Measurements from ENCODE around the gene CGB7.
"Not testable (repeated sequence)": the region's sequence is repeated elsewhere in the genome, so short reads cannot be mapped to it uniquely, and the experiment has no call there.

CGB7 gene

DNA sequence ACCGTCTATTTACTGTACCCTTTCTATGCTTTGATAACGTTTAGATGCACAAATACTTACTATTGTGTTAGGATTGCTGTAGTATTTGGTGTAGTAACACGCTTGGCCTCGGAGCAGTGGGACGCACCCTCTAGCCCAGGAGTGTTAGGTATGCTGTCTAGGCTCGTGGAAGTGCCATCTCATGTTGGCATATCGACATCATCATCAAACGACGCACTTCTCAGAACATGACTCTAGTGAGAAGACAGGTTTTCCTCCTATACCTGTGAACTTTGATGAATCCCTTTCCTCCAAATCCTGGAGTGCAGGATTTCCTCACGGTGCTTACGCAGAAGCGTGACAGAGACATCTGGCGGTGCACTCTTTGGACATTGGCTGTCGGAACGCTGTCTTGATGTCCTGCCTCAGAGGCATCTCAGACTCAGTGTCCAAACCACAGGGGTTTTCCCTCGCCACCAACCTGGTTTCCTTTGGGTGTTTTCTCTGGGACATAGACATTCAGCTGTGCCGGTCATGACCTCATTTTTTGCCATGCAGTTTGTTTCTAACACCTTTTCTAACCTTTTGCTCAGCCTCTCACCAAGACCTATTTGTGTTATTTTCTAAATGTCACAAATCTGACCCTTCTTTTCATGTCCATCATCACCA, 34.0 kb upstream of the CGB7 start:
- no peak overlapping the region for H3K27ac ChIP-seq (ENCODE audit: low read depth, low read length)
- H3K4me3 ChIP-seq (ENCODE audit: low read depth in 1 of 2, low read length in 2 of 2) = no peak overlapping the region
- H3K9me3 ChIP-seq (ENCODE audit: low read length) = no peaks in the 10 kb centered on the region
- H3K9ac ChIP-seq (ENCODE audit: low read length) = no peak overlapping the region
- peaks cover 58% of the 10 kb centered on the region for H3K36me3 ChIP-seq (ENCODE audit: insufficient read depth, low read length)
- H3K27me3 ChIP-seq (ENCODE audit: control insufficient read depth in 1 of 2, insufficient read depth in 2 of 2, low read length in 2 of 2) = no peaks in the 10 kb centered on the region
- peaks cover 16% of the 10 kb centered on the region for H3K4me1 ChIP-seq (ENCODE audit: insufficient read depth, low read length)

DNA sequence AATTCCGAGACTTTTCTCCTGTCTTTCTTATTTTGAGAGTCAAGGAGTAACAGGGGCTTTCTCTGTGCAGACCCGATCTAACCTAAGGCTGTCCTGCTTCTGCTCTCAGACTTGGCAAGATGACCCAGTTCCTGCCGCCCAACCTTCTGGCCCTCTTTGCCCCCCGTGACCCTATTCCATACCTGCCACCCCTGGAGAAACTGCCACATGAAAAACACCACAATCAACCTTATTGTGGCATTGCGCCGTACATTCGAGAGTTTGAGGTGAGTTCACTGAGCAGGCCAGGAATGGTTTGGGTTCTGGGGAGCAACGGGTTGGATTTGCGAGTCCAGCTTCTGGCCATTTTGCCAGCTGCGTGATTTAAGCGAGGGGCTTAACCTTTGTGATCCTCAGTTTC, 28.7 kb upstream of the CGB7 start:
- Histone ChIP-seq H3K36me3 (ENCODE audit: insufficient read depth, low read length) (peaks cover 33% of the 10 kb centered on the region), H3K27ac (ENCODE audit: low read depth, low read length) (peak overlapping the region; percentile 96), H3K4me1 (ENCODE audit: insufficient read depth, low read length) (peaks cover 22% of the 10 kb centered on the region), H3K4me3 (ENCODE audit: low read depth in 1 of 2, low read length in 2 of 2) (peak overlapping the region; percentile 86 to 95), H3K9ac (ENCODE audit: low read length) (peak overlapping the region; percentile 57), H3K27me3 (ENCODE audit: control insufficient read depth in 1 of 2, insufficient read depth in 2 of 2, low read length in 2 of 2) (no peaks in the 10 kb centered on the region), H3K9me3 (ENCODE audit: low read length) (no peaks in the 10 kb centered on the region)

DNA sequence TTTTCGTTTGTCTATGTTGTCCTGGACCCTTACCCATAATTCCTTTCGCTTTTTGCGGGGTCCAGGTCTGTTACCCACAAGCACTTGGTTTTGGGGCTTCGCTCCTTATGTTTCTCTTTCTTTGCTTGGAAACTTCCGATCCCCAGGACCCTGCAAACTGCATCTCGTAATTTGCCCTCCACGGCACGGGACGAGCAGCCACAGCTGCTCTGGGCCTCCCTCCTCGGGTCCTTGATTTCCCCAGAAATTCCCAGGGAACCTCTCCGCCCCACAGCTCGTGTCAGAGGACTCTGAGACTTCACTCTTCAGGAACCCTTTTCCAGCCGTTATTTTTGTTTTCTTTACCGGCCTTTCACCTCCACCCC, 28.3 kb upstream of the CGB7 start:
- no peaks in the 10 kb centered on the region for H3K27me3 ChIP-seq (ENCODE audit: control insufficient read depth in 1 of 2, insufficient read depth in 2 of 2, low read length in 2 of 2)
- H3K9me3 ChIP-seq (ENCODE audit: low read length) = no peaks in the 10 kb centered on the region
- H3K36me3 ChIP-seq (ENCODE audit: insufficient read depth, low read length) = peaks cover 29% of the 10 kb centered on the region
- H3K27ac ChIP-seq (ENCODE audit: low read depth, low read length) = peak overlapping the region; percentile 96
- H3K4me1 ChIP-seq (ENCODE audit: insufficient read depth, low read length) = peaks cover 22% of the 10 kb centered on the region
- H3K9ac ChIP-seq (ENCODE audit: low read length) = peak overlapping the region; percentile 57
- peak overlapping the region; percentile 86 to 95 for H3K4me3 ChIP-seq (ENCODE audit: low read depth in 1 of 2, low read length in 2 of 2)

DNA sequence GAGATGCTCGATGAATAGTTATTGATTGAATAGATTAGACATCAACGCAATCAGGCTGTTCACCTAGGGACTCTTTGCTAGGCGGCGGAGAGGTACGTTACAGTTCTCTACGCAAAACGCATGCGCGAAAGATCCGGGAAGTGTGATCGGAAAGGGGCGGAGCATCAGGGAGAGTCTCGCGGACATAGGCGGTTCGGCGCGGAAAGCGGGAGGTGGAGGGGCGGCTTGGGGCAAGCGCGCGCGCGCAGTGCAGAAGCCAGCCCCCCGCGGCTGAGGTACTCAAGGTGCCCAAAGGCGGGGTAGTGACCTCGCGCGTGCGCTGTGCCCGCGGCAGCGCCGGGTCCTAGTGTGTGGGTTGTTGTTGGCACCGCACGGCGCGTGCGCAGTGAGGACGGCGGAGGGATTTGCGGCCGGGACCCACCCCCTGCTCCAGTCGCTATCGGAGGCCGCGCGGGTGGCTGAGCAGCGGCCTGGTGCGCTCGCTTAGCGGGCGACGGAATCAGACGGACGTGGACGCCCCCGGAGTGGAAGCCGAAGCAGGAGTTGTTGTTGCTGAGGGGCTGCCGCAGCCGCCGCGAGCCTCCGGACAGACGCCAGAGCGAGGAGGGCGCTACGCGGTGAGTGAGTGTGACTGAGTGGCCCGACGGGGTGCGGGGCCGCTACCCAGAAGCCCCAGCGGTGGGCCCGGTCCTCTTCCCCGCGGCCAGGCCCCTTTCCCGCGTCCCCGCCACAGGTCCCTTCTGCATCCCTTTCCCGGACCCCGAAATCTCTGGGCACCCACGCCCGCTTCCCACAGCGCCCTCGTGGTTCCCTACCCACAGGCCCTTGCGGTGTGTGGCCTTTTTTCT, 27.7 kb upstream of the CGB7 start, which contains the start of gene SNRNP70:
SNRNP70 (plus strand) TSS at position 432 of the 848 bp plus-strand sequence. CDS start 964 bp downstream, outside the sequence.
- Histone ChIP-seq H3K9me3 (ENCODE audit: low read length) (no peaks in the 10 kb centered on the region), H3K9ac (ENCODE audit: low read length) (peak within 1 kb of the TSS; percentile 57), H3K36me3 (ENCODE audit: insufficient read depth, low read length) (peaks cover 23% of the 10 kb centered on the region), H3K4me1 (ENCODE audit: insufficient read depth, low read length) (peaks cover 22% of the 10 kb centered on the region), H3K4me3 (ENCODE audit: low read depth in 1 of 2, low read length in 2 of 2) (peak within 1 kb of the TSS; percentile 86 to 95), H3K27ac (ENCODE audit: low read depth, low read length) (peak within 1 kb of the TSS; percentile 96), H3K27me3 (ENCODE audit: control insufficient read depth in 1 of 2, insufficient read depth in 2 of 2, low read length in 2 of 2) (no peaks in the 10 kb centered on the region)

DNA sequence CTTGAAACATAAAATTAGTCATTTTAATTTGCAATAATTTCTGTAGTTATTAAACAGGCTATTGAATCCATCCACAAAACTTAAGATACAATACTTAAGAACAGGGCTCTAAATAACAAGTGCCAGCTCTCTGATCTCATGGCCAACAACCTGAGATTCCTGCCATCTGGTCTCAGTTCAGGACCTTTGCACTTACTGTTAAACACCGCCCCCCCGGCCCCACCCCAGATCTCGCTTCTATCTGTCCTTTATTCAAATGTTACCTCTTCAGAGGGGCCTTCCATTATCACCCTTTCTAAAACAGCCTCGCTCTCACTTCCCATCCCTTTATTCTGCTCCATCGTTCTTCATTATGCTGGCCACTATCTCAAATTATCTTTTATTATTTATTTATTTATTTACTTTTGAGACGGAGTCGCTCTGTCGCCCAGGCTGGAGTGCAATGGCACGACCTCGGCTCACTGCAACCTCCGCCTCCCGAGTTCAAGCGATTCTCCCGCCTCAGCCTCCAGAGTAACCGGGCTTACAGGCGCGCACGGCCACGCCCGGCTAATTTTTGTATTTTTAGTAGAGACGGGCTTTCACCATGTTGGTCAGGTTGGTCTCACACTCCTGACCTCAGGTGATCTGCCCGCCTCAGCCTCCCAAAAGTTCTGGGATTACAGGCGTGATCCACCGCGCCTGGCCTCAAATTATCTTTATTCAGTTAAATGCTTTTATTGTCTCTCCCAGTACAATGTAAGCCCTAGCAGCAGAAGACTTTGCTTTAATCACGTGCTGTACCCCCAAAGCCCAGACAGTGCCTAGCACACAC, 26.9 kb upstream of the CGB7 start:
- H3K27me3 ChIP-seq (ENCODE audit: control insufficient read depth in 1 of 2, insufficient read depth in 2 of 2, low read length in 2 of 2) = no peaks in the 10 kb centered on the region
- H3K4me3 ChIP-seq (ENCODE audit: low read depth in 1 of 2, low read length in 2 of 2) = peak overlapping the region; percentile 42 to 86
- H3K36me3 ChIP-seq (ENCODE audit: insufficient read depth, low read length) = peaks cover 18% of the 10 kb centered on the region
- H3K9me3 ChIP-seq (ENCODE audit: low read length) = no peaks in the 10 kb centered on the region
- H3K4me1 ChIP-seq (ENCODE audit: insufficient read depth, low read length) = peaks cover 22% of the 10 kb centered on the region
- H3K27ac ChIP-seq (ENCODE audit: low read depth, low read length) = peak overlapping the region; percentile 96
- H3K9ac ChIP-seq (ENCODE audit: low read length) = no peak overlapping the region

DNA sequence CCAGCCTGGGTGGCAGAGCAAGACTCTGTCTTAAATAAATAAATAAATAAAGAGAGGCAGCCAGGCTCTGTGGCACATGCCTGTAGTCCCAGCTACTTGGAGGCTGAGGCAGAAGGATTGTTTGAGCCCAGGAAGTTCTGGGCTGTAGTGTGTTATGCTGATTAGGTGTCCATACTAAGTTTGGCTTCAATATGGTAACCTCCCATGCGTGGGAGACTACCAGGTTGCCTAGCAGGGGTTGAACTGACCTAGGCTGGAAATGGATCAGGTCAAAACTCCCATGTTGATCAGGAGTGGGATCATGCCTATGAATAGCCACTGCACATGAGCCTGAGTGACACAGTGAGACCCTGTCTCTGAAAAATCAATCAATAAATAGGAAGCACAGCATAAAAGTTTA, 23.7 kb upstream of the CGB7 start:
- Histone ChIP-seq H3K4me3 (ENCODE audit: low read depth in 1 of 2, low read length in 2 of 2) (no peak overlapping the region), H3K36me3 (ENCODE audit: insufficient read depth, low read length) (no peaks in the 10 kb centered on the region), H3K9me3 (ENCODE audit: low read length) (no peaks in the 10 kb centered on the region), H3K27me3 (ENCODE audit: control insufficient read depth in 1 of 2, insufficient read depth in 2 of 2, low read length in 2 of 2) (no peaks in the 10 kb centered on the region), H3K9ac (ENCODE audit: low read length) (no peak overlapping the region), H3K27ac (ENCODE audit: low read depth, low read length) (no peak overlapping the region), H3K4me1 (ENCODE audit: insufficient read depth, low read length) (peaks cover 3% of the 10 kb centered on the region)

DNA sequence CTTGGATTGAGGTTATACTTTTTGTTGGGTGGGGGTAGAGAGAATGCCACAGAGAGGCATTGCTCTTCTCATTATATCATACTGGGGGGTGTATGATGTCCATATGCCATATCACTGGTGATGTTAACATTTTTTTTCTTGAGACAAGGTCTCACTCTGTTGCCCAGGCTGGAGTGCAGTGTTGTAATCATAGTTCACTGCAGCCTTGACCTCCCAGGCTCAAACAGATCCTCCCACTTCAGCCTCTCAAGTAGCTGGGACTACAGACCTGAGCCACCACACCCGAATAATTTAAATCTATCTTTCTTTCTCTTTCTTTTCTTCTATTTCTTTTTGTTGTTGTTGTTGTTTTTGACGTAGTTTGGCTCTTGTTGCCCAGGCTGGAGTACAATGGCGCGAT, 22.8 kb upstream of the CGB7 start:
- no peak overlapping the region for H3K4me3 ChIP-seq (ENCODE audit: low read depth in 1 of 2, low read length in 2 of 2)
- no peaks in the 10 kb centered on the region for H3K9me3 ChIP-seq (ENCODE audit: low read length)
- H3K4me1 ChIP-seq (ENCODE audit: insufficient read depth, low read length) = no peaks in the 10 kb centered on the region
- no peaks in the 10 kb centered on the region for H3K27me3 ChIP-seq (ENCODE audit: control insufficient read depth in 1 of 2, insufficient read depth in 2 of 2, low read length in 2 of 2)
- H3K27ac ChIP-seq (ENCODE audit: low read depth, low read length) = no peak overlapping the region
- no peaks in the 10 kb centered on the region for H3K36me3 ChIP-seq (ENCODE audit: insufficient read depth, low read length)
- no peak overlapping the region for H3K9ac ChIP-seq (ENCODE audit: low read length)

DNA sequence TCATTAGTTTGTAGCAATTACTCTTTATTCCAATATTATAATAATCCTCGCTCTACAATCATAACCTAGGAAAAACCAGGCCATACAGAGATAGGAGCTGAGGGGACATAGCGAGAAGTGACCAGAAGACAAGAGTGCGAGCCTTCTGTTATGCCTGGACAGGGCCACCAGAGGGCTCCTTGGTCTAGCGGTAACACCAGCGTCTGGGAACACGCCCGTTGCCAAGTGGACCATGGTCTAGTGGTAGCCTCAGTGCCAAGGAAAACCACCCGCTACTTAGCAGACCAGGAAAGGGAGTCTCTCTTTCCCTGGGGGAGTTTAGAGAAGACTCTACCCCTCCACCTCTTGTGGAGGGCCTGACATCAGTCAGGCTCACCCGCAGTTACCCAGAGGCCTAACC, 17.3 kb upstream of the CGB7 start:
- H3K9me3 ChIP-seq (ENCODE audit: low read length); H3K27ac ChIP-seq (ENCODE audit: low read depth, low read length); H3K36me3 ChIP-seq (ENCODE audit: insufficient read depth, low read length); H3K9ac ChIP-seq (ENCODE audit: low read length); H3K4me3 ChIP-seq (ENCODE audit: low read depth in 1 of 2, low read length in 2 of 2); H3K4me1 ChIP-seq (ENCODE audit: insufficient read depth, low read length): not testable (repeated sequence)
- peaks cover 13 to 39% of the 10 kb centered on the region in 2 donors for H3K27me3 ChIP-seq (ENCODE audit: control insufficient read depth in 1 of 2, insufficient read depth in 2 of 2, low read length in 2 of 2)

DNA sequence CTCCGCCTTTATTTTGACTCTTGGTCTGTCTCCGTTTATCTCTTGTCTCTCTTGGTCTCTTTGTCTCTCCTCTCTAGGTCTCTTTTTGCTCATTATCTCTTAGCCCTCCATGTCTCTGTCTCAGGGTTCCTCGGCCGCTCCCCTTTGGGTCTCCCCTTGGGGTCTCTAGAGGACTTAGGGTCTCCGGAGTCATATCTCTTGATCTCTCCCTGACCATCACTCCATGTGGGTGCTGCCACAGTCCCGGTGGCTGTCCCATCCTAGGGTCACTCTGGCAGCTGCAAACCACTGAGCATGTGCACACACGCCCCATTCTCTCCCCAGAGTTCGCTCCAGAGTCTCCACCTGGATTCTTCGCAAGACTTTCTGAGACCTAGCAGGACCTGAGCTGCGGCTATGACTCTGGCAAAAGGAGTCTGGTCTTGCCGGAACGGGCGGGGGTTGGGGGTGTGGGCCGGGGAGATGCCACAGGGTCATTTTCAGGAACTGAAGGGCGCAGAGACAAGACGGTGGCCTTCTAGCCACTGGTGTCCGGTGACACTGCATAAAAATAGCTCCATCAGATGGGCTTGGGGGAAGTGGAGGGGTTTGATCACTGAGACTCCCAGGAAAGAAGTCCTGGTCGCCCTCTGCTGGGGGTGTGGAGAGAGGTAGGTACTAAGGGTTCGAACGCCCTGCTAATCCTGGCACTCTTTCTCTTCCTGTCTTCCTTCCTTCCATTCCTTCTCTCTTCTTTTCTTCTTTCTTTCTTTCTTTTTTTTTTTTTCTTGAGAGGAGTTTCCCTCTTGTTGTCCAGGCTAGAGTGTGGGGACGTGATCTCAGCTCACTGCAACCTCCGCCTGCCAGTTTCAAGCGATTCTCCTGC, 16.2 kb upstream of the CGB7 start:
- Histone ChIP-seq H3K36me3 (ENCODE audit: insufficient read depth, low read length) (no peaks in the 10 kb centered on the region), H3K27me3 (ENCODE audit: control insufficient read depth in 1 of 2, insufficient read depth in 2 of 2, low read length in 2 of 2) (peaks cover 13 to 46% of the 10 kb centered on the region in 2 donors), H3K9me3 (ENCODE audit: low read length) (no peaks in the 10 kb centered on the region), H3K4me3 (ENCODE audit: low read depth in 1 of 2, low read length in 2 of 2) (no peak overlapping the region), H3K4me1 (ENCODE audit: insufficient read depth, low read length) (no peaks in the 10 kb centered on the region), H3K27ac (ENCODE audit: low read depth, low read length) (no peak overlapping the region), H3K9ac (ENCODE audit: low read length) (no peak overlapping the region)

DNA sequence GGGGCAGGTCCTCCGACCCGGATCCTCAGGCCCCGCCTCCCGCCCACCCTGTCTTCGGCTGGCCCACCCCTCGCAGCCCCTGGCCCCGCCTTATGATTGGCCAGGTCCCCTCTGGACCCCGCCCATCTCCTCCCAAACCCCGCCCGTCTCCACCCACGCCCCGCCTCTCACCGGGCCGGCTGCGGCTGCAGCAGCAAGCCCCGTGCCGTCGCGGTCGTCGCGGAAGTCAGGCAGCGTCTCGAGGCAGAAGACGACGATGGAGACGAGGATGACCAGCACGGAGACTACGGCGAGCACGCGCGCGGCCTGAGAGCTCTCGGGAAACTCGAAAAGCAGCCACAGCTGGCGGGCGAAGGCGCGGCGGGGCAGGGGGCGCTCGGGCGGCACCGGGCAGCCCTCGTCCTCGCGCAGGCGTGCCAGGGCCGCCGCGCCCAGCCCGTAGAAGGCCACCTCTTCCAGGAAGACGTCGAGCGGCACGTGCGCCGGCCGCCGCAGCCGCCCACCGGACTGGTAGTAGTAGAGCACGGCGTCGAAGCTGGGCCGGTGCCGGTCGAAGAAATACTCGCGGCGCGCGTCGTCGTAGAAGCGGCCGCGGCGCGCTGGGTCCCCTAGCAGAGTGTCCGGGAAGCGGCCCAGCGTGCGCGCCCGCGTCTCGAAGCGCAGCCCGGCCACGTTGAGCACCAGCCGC, 14.5 kb upstream of the CGB7 start:
- Histone ChIP-seq H3K27ac (ENCODE audit: low read depth, low read length) (no peak overlapping the region), H3K27me3 (ENCODE audit: control insufficient read depth in 1 of 2, insufficient read depth in 2 of 2, low read length in 2 of 2) (peaks cover 13 to 53% of the 10 kb centered on the region in 2 donors), H3K9me3 (ENCODE audit: low read length) (no peaks in the 10 kb centered on the region), H3K36me3 (ENCODE audit: insufficient read depth, low read length) (no peaks in the 10 kb centered on the region), H3K4me3 (ENCODE audit: low read depth in 1 of 2, low read length in 2 of 2) (no peak overlapping the region), H3K9ac (ENCODE audit: low read length) (no peak overlapping the region), H3K4me1 (ENCODE audit: insufficient read depth, low read length) (no peaks in the 10 kb centered on the region)

Measured in muscle layer of colon (tissue), 2 donors.